Measurements from ENCODE around the gene KLK5. TPM values are rescaled to one million over a fixed set of nuclear protein-coding genes. Genes with fewer than 3 reads are reported as not detected.

KLK5 gene, protein sequence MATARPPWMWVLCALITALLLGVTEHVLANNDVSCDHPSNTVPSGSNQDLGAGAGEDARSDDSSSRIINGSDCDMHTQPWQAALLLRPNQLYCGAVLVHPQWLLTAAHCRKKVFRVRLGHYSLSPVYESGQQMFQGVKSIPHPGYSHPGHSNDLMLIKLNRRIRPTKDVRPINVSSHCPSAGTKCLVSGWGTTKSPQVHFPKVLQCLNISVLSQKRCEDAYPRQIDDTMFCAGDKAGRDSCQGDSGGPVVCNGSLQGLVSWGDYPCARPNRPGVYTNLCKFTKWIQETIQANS
- not detected in 2 replicates for polyA plus RNA-seq (2011; rRNA removed)
- 0.04 TPM in 1 of 2 replicates, not detected in the other for polyA plus RNA-seq (2012; cell fraction: cytosol; rRNA removed)
- not detected in 2 replicates for polyA plus RNA-seq (2012; cell fraction: nucleus; rRNA removed)
- polyA plus RNA-seq (2017; fragmentation: RNase III; extraction: RNeasy Plus Mini Kit Qiagen cat#74134 plus additional on column Dnase treatment), result not detected in 3 replicates
- polyA minus RNA-seq (2011; rRNA and poly(A)+ RNA removed), result not detected in 2 replicates

DNA sequence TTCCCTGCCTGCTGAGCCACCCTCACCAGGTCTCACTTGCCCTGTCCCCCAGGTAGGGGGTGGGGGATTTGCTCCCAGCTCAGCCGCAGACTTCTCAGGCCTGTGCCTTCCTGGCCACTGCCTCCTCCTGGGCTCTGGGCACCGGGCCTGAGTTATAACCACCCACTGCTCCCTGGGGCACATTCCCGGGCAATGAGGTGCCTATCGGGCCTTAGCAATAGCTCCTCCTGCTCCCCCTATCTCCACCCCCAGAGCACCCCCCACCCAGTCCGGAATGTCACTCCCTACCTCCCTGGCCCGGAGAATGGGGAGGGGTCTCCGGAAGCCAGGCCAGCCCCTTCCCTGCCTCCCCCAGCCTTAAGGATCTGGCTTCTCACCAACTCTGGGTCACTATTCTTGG lies at the start of gene KLK5:
TSS of gene KLK5 (minus strand) at position 129 of the 400 bp plus-strand sequence. CDS start 381 bp downstream, outside the sequence.
- FAIRE-seq (no peak), DNase-seq (ENCODE audit: low read depth in 1 of 2, low spot score in 1 of 2) (no peak), ATAC-seq (peak; percentile 56 to 59)
- Histone ChIP-seq H3K4me2 (no peak within 1 kb of the TSS), H3K4me1 (no peaks in the 10 kb centered on the region), H3K4me3 (no peak within 1 kb of the TSS), H3K9me3 (no peaks in the 10 kb centered on the region), H3K27ac (no peak within 1 kb of the TSS)
- CTCF ChIA-PET, result no interaction called here
- POLR2A ChIA-PET, result no interaction called here
- TF ChIP-seq TP53 (CRISPR knock-in tag; IDR thresholded peaks at IDR 0.05) (no peak), TFCP2L1 (CRISPR knock-in tag; IDR thresholded peaks at IDR 0.05) (no peak), CEBPB (IDR thresholded peaks at IDR 0.05) (no peak), MAZ (IDR thresholded peaks at IDR 0.05; ENCODE audit: borderline replicate concordance, low read depth, low read length) (no peak), RCOR1 (IDR thresholded peaks at IDR 0.05; ENCODE audit: low read depth, low read length) (no peak), HOXA7 (CRISPR knock-in tag; IDR thresholded peaks at IDR 0.05) (no peak), ESRRA (IDR thresholded peaks at IDR 0.05; ENCODE audit: borderline replicate concordance, low read length) (no peak), BHLHE40 (IDR thresholded peaks at IDR 0.05; ENCODE audit: low read depth, low read length) (no peak), POLR2A (IDR thresholded peaks at IDR 0.05; ENCODE audit: low read length) (no peak), CHD4 (IDR thresholded peaks at IDR 0.05; ENCODE audit: borderline replicate concordance) (no peak), GATA3 (IDR thresholded peaks at IDR 0.05; ENCODE audit: borderline replicate concordance) (no peak)
- TF ChIP-seq, protein P1, sequence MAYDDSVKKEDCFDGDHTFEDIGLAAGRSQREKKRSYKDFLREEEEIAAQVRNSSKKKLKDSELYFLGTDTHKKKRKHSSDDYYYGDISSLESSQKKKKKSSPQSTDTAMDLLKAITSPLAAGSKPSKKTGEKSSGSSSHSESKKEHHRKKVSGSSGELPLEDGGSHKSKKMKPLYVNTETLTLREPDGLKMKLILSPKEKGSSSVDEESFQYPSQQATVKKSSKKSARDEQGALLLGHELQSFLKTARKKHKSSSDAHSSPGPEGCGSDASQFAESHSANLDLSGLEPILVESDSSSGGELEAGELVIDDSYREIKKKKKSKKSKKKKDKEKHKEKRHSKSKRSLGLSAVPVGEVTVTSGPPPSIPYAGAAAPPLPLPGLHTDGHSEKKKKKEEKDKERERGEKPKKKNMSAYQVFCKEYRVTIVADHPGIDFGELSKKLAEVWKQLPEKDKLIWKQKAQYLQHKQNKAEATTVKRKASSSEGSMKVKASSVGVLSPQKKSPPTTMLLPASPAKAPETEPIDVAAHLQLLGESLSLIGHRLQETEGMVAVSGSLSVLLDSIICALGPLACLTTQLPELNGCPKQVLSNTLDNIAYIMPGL (CRISPR knock-in tag; IDR thresholded peaks at IDR 0.05; ENCODE audit: borderline replicate concordance), result no peak
- TF ChIP-seq, protein P2, sequence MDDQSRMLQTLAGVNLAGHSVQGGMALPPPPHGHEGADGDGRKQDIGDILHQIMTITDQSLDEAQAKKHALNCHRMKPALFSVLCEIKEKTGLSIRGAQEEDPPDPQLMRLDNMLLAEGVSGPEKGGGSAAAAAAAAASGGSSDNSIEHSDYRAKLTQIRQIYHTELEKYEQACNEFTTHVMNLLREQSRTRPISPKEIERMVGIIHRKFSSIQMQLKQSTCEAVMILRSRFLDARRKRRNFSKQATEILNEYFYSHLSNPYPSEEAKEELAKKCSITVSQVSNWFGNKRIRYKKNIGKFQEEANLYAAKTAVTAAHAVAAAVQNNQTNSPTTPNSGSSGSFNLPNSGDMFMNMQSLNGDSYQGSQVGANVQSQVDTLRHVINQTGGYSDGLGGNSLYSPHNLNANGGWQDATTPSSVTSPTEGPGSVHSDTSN (IDR thresholded peaks at IDR 0.05), result no peak
- WGBS (ENCODE audit: missing lambda C conversion rate), result 30% methylated on average over 5 of the region's 7 CpGs

DNA sequence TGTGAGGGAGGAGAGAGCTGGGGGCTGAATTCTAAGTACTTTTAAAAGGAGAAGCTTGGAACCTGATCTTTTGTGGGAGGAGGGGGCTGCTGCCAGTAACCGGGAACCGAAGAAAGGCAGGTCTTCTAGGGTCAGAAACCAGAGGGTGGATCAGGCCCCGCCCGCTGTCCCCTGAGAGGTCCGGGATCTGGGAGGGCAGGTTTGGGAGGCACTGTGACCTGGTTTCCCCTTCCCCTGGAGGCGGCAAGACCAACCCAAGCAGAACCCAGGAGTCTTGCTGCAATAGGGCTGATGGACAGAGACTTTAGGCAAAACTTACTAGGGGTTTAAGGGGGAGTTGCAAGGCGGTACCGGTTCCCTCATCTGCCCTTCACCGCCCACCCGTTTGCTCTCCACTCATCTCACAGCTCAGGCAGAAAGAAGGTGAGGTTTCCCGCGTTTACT lies 49.3 kb upstream of the KLK5 start:
- FAIRE-seq (no peak), ATAC-seq (peak; percentile 22 to 30), DNase-seq (ENCODE audit: low read depth in 1 of 2, low spot score in 1 of 2) (no peak)
- Histone ChIP-seq H3K4me2 (peak overlapping the region; percentile 79), H3K4me1 (peaks cover 6% of the 10 kb centered on the region; the same call in 2 of the 3 replicates), H3K9me3 (no peaks in the 10 kb centered on the region), H3K27ac (no peak overlapping the region), H3K4me3 (peak overlapping the region; percentile 35)
- ChIA-PET CTCF (interaction anchor here (0.6 to 4.0 kb wide), 6 partner anchors 10 to 164 kb away, joined by 3 to 21 read pairs (median 4); no protein-coding TSS in a partner anchor), POLR2A (no interaction called here)
- no peak for TF ChIP-seq RNF2 (IDR thresholded peaks at IDR 0.05; ENCODE audit: borderline replicate concordance, low read depth)
- TF ChIP-seq ESRRA (IDR thresholded peaks at IDR 0.05; ENCODE audit: borderline replicate concordance, low read length), result no peak
- TF ChIP-seq, protein P3, sequence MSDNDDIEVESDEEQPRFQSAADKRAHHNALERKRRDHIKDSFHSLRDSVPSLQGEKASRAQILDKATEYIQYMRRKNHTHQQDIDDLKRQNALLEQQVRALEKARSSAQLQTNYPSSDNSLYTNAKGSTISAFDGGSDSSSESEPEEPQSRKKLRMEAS (IDR thresholded peaks at IDR 0.05), result no peak
- TF ChIP-seq, protein P4, sequence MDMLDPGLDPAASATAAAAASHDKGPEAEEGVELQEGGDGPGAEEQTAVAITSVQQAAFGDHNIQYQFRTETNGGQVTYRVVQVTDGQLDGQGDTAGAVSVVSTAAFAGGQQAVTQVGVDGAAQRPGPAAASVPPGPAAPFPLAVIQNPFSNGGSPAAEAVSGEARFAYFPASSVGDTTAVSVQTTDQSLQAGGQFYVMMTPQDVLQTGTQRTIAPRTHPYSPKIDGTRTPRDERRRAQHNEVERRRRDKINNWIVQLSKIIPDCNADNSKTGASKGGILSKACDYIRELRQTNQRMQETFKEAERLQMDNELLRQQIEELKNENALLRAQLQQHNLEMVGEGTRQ (IDR thresholded peaks at IDR 0.05), result no peak
- TF ChIP-seq FOSL2 (IDR thresholded peaks at IDR 0.05), result no peak
- TF ChIP-seq FOSL2 (CRISPR knock-in tag; IDR thresholded peaks at IDR 0.05), result no peak
- TF ChIP-seq HDAC2 (IDR thresholded peaks at IDR 0.05), result no peak
- TF ChIP-seq, protein P5, sequence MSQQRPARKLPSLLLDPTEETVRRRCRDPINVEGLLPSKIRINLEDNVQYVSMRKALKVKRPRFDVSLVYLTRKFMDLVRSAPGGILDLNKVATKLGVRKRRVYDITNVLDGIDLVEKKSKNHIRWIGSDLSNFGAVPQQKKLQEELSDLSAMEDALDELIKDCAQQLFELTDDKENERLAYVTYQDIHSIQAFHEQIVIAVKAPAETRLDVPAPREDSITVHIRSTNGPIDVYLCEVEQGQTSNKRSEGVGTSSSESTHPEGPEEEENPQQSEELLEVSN (IDR thresholded peaks at IDR 0.05; ENCODE audit: borderline replicate concordance, low read depth), result no peak
- TF ChIP-seq, protein P6, sequence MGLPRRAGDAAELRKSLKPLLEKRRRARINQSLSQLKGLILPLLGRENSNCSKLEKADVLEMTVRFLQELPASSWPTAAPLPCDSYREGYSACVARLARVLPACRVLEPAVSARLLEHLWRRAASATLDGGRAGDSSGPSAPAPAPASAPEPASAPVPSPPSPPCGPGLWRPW (IDR thresholded peaks at IDR 0.05), result no peak
- no peak for TF ChIP-seq CBX2 (IDR thresholded peaks at IDR 0.05; ENCODE audit: borderline replicate concordance, low read depth)
- TF ChIP-seq HOXA7 (CRISPR knock-in tag; IDR thresholded peaks at IDR 0.05), result no peak
- TF ChIP-seq JUN (IDR thresholded peaks at IDR 0.05), result no peak
- TF ChIP-seq CEBPB (IDR thresholded peaks at IDR 0.05), result no peak
- no peak for TF ChIP-seq ZNF302 (CRISPR knock-in tag; IDR thresholded peaks at IDR 0.05)
- no peak for TF ChIP-seq FOSB (CRISPR knock-in tag; IDR thresholded peaks at IDR 0.05)
- TF ChIP-seq MAZ (IDR thresholded peaks at IDR 0.05; ENCODE audit: borderline replicate concordance, low read depth, low read length), result no peak
- TF ChIP-seq NR3C1 (IDR thresholded peaks at IDR 0.05), result no peak
- no peak for TF ChIP-seq SREBF2 (IDR thresholded peaks at IDR 0.05)
- TF ChIP-seq BHLHE40 (IDR thresholded peaks at IDR 0.05; ENCODE audit: low read depth, low read length), result no peak
- TF ChIP-seq, protein P1 (CRISPR knock-in tag; IDR thresholded peaks at IDR 0.05; ENCODE audit: borderline replicate concordance), result no peak
- 22% methylated on average over 12 of the region's 12 CpGs for WGBS (ENCODE audit: missing lambda C conversion rate)
